IPS-11a (cell line): ENCODE data around the gene PGA3.
"Not testable (repeated sequence)": the region's sequence is repeated elsewhere in the genome, so short reads cannot be mapped to it uniquely, and the experiment has no call there.

Experiments used
- H3K4me3 ChIP-seq: one replicate; pipeline ENCODE4 v1.5.1; 2013; ENCODE audit warnings: low read depth, low read length, control low read depth

PGA3 gene

GRCh38 chr11:61202950-61203746 is at the start of gene PGA3:
TSS of gene PGA3 (plus strand) at chr11:61203515. CDS start at chr11:61203565, 50 bp downstream.
- H3K4me3 ChIP-seq: not testable (repeated sequence)

GRCh38 chr11:61153593-61154095 is 49.7 kb upstream of the PGA3 start:
- H3K4me3 ChIP-seq: no peak overlapping the region

GRCh38 chr11:61154528-61154927 is 48.8 kb upstream of the PGA3 start:
- no peak overlapping the region for H3K4me3 ChIP-seq

GRCh38 chr11:61155312-61155711 is 48.0 kb upstream of the PGA3 start:
- no peak overlapping the region for H3K4me3 ChIP-seq

GRCh38 chr11:61155741-61156140 is 47.6 kb upstream of the PGA3 start:
- no peak overlapping the region for H3K4me3 ChIP-seq

- H3K4me3 ChIP-seq: no peak overlapping the region
Observed at GRCh38 chr11:61157743-61158142, 45.6 kb upstream of the PGA3 start.

GRCh38 chr11:61158691-61159381 is 44.5 kb upstream of the PGA3 start:
- H3K4me3 ChIP-seq: no peak overlapping the region

GRCh38 chr11:61160487-61161189 is 42.7 kb upstream of the PGA3 start:
- H3K4me3 ChIP-seq: peak overlapping the region; percentile 66

- peak within 1 kb of the TSS; percentile 66 for H3K4me3 ChIP-seq
Observed at GRCh38 chr11:61161190-61162091, 41.9 kb upstream of the PGA3 start, which contains the start of gene VPS37C. TSS of gene VPS37C (minus strand) at chr11:61161426. CDS start at chr11:61138829, 22,597 bp downstream.

GRCh38 chr11:61162092-61162941 is 41.0 kb upstream of the PGA3 start:
- H3K4me3 ChIP-seq: peak overlapping the region; percentile 66

- no peak overlapping the region for H3K4me3 ChIP-seq
Observed at GRCh38 chr11:61163021-61163420, 40.3 kb upstream of the PGA3 start.

- H3K4me3 ChIP-seq: no peak overlapping the region
Observed at GRCh38 chr11:61163714-61164605, 39.4 kb upstream of the PGA3 start.

GRCh38 chr11:61164606-61165424 is 38.5 kb upstream of the PGA3 start:
- H3K4me3 ChIP-seq: no peak overlapping the region

- not testable (repeated sequence) for H3K4me3 ChIP-seq
Observed at GRCh38 chr11:61165785-61166184, 37.5 kb upstream of the PGA3 start.

GRCh38 chr11:61166331-61166730 is 37.0 kb upstream of the PGA3 start:
- not testable (repeated sequence) for H3K4me3 ChIP-seq

- H3K4me3 ChIP-seq: no peak overlapping the region
Observed at GRCh38 chr11:61168042-61168688, 35.1 kb upstream of the PGA3 start.

- no peak overlapping the region for H3K4me3 ChIP-seq
Observed at GRCh38 chr11:61168800-61169199, 34.5 kb upstream of the PGA3 start.
